ENCODE results near the gene TSPAN17.

The TSPAN17 gene

DNA sequence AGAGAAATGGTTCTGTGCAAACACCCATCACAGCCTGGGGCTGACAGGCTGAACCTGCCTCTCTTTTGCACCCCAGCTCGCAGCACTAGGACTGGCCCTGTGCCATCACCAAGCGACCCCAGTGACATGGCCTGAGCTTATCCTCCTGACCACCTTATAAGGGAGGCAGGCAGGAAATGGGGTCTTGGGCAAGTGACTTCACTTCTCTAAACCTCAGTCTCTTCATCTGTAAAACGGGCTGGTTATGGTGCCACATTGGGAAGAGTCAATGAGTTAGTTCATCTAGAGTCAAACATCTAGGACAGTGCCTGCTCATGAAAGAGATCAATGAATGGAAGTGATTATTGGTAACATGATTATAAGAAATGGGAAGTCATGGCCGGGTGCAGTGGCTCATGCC lies 23.1 kb upstream of the TSPAN17 start:
- DNase-seq, result no peak

DNA sequence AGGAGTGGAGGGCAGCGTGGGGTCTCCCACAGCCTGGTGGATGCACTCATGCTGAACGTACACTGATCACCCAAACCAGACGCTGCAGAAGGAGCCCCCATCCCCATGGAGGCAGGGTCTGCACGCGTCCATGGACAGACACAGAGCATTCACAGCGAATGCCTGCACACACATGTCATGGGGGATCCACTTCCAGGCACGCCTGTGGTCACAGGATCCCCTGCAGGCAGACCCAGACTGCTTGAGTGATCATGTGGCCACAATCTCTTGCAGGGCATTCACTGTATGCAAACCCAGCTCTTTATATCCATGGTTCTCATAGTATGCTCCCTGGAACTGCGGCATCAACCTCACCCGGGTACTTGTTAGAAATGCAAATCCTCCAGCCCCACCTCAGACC lies 22.3 kb upstream of the TSPAN17 start:
- no peak for DNase-seq

DNA sequence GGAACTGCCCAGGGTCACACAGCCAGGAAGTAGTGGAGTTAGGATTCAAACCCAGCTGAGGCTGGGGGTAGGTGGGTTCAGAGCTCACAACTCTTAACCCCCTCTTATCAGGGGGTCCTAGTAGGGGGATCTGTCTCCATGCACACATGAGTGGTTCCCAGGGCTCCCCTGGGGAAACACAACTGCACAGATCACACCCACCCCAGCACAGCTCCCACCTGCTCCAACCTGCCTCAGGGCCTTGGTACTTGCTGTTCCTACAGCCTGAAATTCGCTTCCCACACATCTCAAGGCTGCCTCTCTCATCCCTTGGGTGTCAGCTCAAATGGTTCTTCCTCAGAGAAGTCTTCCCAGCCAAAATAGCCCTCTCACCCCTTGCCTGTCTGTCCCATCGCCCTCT lies 21.8 kb upstream of the TSPAN17 start:
- no peak for DNase-seq

DNA sequence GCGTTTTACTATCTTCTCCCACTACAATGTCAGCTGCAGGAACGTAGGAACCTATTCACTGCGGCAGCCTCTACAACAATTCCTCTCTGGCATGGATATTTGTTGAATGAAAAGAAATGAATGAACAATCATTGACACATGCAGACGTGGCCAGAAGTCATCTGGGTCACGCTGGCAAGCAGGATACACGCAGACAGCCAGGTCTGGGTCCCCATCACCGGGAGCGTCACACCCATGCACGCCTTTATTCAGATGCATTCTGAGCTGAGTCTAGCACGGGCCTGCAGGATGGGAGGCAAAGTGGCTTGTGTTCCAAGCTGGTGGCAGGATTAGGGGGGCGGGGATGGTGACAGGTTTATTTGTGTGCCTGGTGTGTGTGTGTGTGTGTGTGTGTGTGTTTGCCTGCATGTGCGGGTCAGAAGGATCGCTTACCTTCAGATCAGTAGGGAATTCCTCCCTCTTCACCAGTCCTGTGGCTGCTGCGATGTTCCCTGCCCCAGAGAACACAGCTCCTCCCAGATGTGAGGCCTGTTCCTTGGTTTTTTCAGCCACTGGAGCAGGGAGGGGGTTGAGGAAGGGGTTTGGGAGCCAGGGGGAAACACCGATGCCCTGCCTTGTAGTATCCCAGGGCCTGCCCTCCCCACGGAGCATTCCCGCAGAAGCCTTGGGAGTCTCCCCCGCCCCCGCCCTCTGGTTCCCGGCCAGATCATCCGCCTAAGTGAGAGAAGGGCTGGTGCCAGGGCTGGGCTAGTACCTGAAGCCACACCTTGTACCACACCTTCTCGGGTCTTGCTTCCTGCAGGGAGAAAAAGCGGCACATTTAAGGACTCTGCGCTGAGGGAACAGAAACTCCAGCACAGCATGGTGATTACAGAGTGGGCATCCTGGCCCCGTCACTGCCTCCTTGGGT lies 21.1 kb upstream of the TSPAN17 start:
- DNase-seq, result no peak

DNA sequence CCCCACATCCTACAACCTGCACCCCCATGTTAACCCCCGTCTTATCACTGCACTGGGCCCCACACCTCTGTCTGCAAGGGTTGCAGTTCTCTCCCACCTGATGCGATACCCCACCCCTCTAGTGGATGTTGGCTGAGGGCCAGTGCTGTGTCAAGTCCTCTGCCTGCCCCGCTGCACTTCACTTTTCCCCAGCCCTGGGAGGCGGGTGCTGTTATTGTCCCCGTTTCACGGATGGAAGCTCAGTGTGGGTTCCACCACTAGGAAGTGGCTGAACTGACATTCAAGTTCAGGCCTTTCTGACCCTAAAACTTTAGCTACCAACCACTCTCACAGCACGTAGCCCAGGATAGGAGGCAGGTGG lies 20.4 kb upstream of the TSPAN17 start:
- no peak for DNase-seq

DNA sequence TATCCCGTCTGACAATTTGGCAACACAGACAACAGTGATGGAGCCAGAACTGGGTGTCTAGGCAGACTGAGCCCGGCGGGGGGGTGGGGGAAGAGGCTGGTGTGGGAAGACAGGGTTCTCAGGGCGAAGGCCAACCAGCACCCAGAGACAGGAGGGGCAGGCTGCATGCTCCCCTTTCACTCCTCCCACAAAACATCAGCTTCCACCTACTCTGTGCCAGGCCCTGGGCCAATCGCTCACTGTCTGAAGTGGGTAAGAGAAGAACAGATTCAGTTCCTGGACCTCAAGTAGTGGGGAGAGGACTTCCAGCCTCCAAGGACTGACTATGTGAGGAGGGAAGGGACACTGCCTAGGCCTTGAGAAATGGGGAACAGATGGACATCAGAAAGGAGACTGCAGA lies 19.7 kb upstream of the TSPAN17 start:
- DNase-seq, result no peak

DNA sequence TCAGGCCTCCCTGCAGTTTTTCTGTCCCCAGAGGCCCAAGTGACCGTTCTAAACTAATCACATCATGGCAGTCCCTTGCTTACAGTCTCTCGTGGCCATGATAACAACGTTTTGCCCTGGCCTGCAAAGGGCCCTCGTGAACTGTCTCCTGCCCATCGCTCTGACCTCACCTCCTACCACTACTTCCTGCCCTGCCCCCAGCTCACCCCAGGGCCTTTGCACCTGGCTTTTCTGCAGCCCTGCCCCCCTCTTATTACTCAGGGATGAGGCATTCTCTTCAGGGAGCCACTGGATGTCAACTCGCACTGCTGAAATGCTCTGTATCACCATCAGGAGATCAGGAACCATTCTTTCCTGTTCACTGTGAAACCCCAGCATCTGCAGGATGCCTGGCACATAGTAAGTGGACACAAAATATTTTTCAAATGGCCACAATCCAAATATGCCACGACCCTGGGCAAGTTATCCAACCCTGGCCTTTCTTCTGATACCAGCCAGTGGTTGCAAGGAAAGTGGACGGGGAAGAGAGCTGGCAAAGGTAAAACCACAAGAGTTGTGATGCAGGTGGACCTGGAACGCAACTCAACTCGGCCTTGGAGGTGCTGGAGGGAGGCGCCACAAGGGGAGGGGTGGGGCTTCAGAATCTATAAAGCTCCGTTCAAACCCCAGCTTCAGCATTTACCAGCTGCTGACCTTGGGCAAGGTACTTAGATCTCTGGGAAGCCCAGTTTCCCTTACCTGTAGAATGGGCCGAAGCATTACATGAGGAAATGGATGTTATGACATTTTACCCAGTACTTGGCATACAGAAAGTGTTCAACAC lies 18.7 kb upstream of the TSPAN17 start:
- DNase-seq, result no peak

DNA sequence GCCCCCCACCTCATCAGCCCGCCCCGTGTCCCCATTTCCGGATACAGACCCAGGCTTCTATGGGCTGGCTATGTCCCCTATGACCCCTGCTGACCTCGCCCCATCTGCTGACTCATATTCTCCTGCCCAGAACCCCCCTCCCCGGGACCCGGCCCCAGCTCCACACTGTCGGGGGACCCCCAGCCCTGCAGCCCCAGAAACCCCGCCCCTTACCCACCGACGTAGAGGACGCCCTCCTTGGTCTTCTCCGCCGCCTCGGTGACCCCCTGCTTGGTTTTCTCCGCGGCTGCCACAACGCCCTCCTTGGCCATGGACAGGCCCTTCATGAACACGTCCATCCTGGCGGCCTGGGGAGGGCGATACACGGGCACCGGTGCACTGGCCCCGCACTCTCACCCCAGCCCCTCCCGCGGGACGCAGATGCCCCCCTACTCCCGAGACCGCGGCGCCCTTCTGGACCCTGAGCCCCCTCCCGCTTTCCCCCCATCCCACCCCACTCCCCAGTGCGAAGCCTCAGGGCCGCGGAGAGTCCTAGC lies 17.9 kb upstream of the TSPAN17 start:
- DNase-seq, result no peak

DNA sequence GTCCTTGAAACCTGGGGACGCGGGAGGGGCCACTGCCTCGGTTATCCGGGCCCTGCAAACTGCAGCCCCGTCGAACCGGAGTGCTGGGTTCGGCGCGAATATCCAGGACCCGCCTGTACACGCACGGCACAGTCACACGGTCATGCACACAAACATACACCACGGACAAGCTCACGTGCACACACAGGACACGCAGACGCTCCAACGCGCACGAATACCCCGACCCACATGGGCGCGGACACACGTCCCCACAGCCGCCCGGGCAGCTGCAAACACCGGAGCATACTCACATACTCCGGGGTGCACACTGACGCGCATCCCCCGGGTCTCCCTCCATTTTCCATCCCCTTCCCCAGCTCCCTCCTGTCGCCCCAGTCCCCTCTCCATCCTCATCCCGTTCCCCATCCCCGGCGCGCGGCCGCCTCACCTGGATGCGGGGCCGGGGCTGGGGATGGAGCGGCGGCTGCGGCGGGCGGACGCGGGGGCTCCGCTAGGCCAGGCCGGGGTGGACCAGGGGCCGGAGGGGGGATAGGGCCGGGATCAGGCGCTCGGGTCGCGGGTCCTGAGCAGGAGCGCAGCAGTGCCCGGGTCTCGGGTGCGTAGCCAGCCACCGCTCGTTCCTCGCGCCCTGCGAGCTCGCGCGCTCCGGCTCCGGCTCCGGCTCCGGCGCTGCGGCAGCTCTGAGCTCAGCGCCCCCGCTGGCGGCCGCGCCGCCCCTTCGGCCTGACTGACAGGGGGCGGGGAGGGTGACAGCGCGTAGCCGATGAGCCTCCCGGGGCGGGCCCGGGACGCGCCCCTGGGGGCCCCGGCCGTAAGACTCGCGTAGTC lies 17.2 kb upstream of the TSPAN17 start, which contains the start of the genes EIF4E1B and SNCB:
TSS of gene EIF4E1B (plus strand) at position 823 of the 828 bp plus-strand sequence. CDS start 12,113 bp downstream, outside the sequence.
TSS of gene SNCB (minus strand) at position 682 of the 828 bp plus-strand sequence. CDS start 880 bp downstream, outside the sequence.
- peak in 1 of 2 experiments; percentile 31 for DNase-seq

DNA sequence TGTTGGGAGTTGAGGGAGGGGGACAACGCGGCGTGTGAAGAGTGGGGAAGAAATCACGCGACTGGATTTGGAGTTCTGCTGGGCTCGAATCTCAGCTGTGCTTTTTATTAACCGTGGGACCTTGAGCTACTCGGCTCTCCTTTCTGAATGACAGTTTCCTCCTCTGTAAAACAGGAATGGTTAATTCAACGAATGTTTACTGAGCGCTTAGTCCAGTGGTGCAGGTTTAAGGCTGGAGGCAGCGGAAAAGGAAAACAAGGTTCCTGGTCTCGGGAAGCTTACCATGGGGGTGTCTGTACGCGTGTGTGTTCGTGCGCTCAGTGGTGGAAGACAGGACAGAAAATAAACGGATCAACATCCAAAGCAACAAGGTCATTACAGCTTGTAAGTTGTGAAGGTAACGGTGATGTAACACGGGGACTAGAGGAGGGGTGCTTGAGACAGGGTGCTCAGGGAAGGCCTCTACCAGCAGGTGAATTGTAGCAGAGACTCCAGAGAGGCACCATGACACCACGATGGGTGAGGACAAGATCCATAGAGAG lies 16.5 kb upstream of the TSPAN17 start:
- DNase-seq, result no peak

DNA sequence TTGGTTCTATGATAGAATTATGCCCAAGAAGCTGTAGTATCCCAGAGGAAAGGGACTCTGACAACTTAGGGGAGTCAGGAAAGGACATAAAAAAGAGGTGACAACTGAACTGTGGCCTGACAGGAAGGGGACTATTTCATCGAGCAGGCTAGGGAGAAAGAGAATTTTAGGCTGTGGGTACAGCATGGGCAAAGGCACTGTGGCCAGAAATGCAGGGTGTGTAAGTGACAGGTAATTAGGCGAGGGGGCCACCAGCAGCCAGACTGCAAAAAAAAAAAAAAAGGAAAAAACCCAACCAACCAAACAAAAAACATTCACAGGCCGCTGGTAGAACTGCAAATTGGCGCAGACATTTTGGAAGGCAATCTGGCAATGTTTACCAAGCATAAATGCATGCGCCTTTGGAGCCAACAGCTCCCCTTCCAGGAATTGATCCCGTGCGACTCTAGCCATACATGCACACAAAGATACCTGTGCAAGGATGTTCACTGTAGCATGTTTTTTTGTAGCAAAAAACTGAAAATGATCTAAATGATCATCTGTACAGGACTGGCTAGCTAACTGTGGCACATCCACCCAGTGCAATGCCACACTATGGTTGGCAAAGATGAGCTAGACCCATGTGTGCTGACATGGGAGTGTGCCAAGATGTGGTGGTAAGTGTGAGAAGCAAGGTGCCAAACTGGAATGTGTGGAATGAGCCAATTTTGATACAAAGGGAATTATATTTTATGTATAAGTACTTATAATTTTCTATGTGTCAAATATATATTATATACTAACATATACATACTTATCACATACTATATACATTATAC lies 15.7 kb upstream of the TSPAN17 start:
- no peak for DNase-seq

DNA sequence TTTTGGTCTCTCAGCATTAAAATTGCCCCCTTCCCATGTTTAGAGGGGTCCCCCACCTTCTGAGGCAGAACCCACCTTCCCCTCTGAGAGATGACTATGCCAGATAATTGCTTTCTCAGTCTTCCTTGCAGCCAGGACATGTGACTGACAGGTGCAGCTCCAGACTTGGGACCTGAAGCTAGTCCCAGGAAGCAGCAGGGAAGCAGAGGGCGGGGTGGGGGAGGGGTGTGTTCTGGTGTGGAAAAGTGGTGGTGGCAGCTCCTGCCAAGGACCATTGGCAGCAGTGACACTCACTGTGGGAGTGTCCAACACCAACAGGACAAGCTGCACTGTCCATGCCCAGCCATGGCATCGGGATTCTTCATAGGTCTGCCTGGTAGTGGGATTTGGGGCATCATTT lies 14.5 kb upstream of the TSPAN17 start:
- DNase-seq, result no peak

DNA sequence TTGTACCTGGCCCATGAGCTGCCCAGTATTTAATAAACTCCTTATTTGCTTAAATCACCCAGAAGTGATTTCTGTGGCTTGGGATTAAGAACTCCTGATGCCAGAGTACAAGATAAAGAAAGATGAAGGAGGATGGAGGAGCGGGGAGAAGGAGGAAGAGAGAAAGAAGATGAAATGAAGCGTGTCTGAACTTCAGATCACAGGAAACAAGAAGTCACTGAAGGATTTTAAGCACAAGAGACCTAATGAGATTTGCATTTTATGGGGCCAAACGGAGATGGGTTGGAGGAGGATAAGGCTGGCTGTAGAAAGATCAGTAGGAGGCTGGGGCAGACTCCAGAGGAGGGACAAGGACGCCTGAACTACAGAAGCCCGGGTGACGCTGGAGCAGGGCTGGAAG lies 13.7 kb upstream of the TSPAN17 start:
- DNase-seq, result no peak

DNA sequence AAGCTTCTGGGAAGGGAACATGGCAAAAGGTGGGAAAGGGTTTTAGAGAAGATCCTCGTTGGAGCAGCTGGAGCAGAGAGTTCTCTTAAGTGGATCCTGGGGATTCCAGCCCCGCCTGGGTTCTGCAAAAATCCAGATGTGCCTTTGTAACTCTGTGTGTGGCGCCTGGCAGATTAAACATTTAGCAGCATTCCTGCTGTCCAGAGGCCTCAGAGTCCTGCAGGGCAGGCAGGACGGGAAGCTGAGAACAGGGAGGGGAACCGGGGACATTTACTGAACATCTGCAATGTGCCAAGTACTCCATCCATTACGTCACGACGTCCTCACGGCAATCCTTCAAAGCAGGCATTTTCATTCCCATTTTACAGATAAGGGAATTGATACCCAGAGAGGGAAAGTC lies 10.9 kb upstream of the TSPAN17 start:
- no peak for DNase-seq

DNA sequence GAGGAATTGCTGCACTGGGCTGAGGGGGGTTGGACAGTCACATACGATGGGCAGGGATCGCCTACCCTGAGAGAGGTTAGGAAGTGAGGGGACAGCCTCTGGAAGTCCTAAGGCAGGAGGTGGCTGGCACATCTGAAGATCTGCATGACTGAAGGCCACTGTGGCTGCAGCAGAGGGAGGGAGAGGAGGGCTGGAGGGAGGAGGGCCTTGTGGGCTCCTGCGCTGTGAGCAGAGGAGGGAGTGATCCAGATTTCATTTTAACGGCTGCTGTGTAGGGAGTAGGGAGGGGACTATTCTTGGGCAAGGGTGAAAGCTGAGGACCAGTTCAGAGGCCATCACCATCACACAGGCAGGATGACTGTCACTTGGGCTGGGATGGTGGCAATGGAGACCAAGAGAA lies 9.7 kb upstream of the TSPAN17 start:
- no peak for DNase-seq

DNA sequence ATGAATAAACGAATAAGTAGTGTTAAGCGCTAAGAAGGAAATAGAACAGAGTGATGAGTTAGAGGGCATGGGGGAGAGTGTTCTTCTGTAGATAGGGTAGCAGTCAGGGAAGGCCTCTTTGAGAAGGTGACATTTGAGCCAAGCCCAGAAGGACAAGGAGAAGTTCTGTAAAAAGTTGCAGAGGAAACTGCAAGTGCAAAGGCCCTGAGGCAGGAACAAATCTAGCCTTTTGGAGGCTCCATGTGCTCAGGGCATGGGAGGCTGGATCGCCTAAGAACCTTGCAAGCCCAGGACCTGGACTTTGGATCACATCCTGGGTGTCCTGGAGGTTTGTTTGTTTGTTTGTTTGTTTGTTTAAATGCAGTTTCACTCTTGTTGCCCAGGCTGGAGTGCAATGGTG lies 8.8 kb upstream of the TSPAN17 start:
- no peak for DNase-seq

DNA sequence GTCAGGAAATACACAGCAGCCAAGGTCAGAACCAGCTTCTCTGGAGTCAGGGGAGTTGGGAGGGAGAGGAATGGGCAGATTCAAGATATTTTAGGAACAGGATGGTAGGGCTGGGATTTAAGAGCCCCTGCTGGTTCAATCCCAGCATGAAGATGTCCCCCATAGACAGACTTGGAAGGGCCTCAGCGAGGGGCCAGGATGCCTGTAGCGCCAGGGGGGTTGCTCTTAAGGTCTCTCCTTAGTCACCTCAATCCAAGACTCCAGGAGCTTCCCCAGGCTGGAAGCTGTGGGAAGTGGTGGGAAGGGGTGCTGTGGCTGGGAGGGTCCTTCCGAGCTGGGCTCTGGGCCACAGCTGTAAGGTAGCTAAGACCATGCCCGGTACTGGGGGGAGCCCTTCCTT lies 8.1 kb upstream of the TSPAN17 start:
- DNase-seq, result no peak

DNA sequence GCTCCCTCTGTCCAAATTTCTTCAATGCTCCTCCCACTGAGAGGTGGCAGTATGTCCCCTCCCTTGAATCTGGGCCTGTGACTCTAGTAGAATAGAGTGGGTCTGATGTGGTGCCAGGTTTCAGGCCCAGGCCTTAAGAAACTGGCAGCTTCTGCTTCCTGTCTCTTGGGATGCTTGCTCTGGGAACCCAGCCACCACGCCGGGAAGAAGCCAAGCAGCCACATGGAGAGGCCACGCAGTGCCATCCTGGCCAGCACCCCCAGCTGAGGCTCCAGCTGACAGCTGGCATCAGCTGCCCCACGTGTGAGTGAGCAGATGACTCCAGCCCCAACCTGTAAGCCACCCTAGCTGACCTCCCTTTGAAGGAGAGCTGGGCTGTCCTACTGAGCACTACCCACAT lies 7.3 kb upstream of the TSPAN17 start:
- DNase-seq, result no peak

DNA sequence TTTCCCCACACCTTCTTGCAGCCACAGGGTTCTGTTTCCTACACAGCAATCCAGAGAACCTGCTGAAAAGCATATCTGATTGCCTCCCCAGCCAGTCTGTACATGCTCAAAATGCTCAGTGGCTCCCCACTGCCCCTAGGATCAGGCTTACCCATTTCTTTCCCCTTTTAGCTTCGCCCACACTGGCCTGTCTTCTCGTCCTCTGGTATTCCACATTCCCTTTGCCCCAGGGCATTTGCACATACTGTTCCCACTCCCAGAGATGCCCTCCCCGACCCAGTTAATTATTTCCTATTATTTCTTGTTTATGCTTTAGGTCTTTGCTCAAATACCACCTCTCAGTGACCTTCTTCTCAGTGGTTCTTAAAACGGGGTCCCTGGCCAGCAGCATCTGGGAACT lies 6.7 kb upstream of the TSPAN17 start:
- no peak for DNase-seq

DNA sequence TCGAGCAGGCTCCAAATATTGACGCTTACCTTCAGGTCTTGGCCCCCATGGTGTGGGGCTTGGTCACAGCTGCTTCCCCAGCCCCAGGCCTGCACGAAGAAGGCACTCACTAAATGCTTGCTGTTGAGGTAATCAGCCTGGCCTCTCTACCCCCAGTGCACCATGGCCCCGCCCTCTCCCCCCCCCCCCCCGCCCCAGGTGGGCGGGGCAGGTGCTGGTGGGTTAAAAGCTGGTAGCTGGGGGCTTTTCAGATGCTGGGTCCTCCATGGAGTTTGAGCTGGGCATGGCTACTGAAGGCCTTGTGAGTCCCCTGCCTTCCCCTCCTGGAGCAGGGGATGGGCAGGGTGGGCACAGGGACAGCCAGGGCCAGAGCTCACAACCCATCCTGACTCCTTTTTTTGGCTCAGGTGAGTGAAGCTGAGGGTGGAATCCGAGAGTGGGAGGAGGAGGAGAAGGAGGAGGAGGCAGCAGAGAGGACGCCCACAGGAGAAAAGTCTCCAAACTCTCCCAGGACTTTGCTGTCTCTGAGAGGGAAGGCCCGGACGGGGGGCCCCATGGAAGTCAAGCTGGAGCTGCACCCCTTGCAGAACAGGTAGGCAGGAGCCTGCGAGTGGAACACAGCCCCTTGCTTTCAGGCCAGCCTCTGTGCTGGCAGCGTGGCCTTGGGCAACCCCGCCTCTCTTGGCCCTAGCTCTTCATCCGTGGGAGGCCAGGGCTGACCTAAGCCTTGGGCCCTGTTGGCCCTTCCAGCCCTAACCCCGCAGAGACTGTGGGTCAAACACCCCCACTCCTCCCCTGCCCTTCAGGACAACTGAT lies 4.4 kb upstream of the TSPAN17 start:
- DNase-seq, result no peak

Measured in NCI-H187 (cell line).